SK-N-SH treated with all-trans-retinoic acid at 6 μM for 48 hours (cell line): ENCODE measurements around the gene SDK1.

Experiments used
- ATAC-seq: fragments of 200-7000 bp; cut with Tn5 transposase; 3 replicates; pipeline ENCODE4 v1.9.1; 2020; ENCODE audit warnings: mild to moderate bottlenecking, moderate library complexity
- ARNTL ChIP-seq: fragments of 450-650 bp; formaldehyde crosslinking; IDR thresholded peaks from 2 replicates; pipeline ENCODE4 v1.5.0; 2020; ENCODE audit warnings: low read depth, mild to moderate bottlenecking, moderate library complexity, borderline replicate concordance
- BACH2 ChIP-seq: fragments of 250-450 bp; sonication (Bioruptor Pico); IDR thresholded peaks from 2 replicates; pipeline ENCODE4 v1.9.0; 2021; ENCODE audit warnings: mild to moderate bottlenecking, borderline replicate concordance
- CSDC2 ChIP-seq: fragments of 250-450 bp; sonication (Bioruptor Pico); IDR thresholded peaks from 2 replicates; pipeline ENCODE4 v1.5.0; 2020; ENCODE audit warnings: mild to moderate bottlenecking, moderate library complexity
- ESRRG ChIP-seq: fragments of 250-450 bp; sonication (Bioruptor Pico); IDR thresholded peaks from 2 replicates; pipeline ENCODE4 v1.6.1; 2021; ENCODE audit warnings: mild to moderate bottlenecking
- GLIS3 ChIP-seq: fragments of 250-450 bp; sonication (Bioruptor Pico); IDR thresholded peaks from 2 replicates; pipeline ENCODE4 v1.5.0; 2020; ENCODE audit warnings: mild to moderate bottlenecking, moderate library complexity
- ISL1 ChIP-seq: fragments of 250-450 bp; sonication (Bioruptor Pico); IDR thresholded peaks from 2 replicates; pipeline ENCODE4 v2.1.2; 2022; ENCODE audit warnings: mild to moderate bottlenecking, moderate library complexity
- OSR1 ChIP-seq: fragments of 250-450 bp; sonication (Bioruptor Pico); IDR thresholded peaks from 2 replicates; pipeline ENCODE4 v1.8.0; 2022; ENCODE audit warnings: moderate library complexity, mild to moderate bottlenecking, inconsistent platforms
- PPARA ChIP-seq: fragments of 250-450 bp; sonication (Bioruptor Pico); IDR thresholded peaks from 2 replicates; pipeline ENCODE4 v1.5.0; 2020; ENCODE audit warnings: mild to moderate bottlenecking, borderline replicate concordance
- SNAI2 ChIP-seq: fragments of 250-450 bp; sonication (Bioruptor Pico); IDR thresholded peaks from 2 replicates; pipeline ENCODE4 v1.5.0; 2020; ENCODE audit warnings: mild to moderate bottlenecking, moderate library complexity
- TCF4 ChIP-seq: fragments of 250-450 bp; sonication (Bioruptor Pico); IDR thresholded peaks from 2 replicates; pipeline ENCODE4 v1.8.0; 2021; ENCODE audit warnings: mild to moderate bottlenecking, moderate library complexity, borderline replicate concordance
- TOX ChIP-seq: fragments of 250-450 bp; sonication (Bioruptor Pico); IDR thresholded peaks from 2 replicates; pipeline ENCODE4 v1.8.0; 2021; ENCODE audit warnings: mild to moderate bottlenecking, moderate library complexity, borderline replicate concordance
- ZC3H10 ChIP-seq: fragments of 250-450 bp; sonication (Bioruptor Pico); IDR thresholded peaks from 2 replicates; pipeline ENCODE4 v1.5.1; 2021; ENCODE audit warnings: mild to moderate bottlenecking, moderate library complexity
- ZFP30 ChIP-seq: fragments of 450-650 bp; formaldehyde crosslinking; IDR thresholded peaks from 2 replicates; pipeline ENCODE4 v1.5.0; 2022; ENCODE audit warnings: mild to moderate bottlenecking, moderate library complexity
- ZNF565 ChIP-seq: fragments of 450-650 bp; formaldehyde crosslinking; conservative IDR thresholded peaks from 2 replicates; pipeline ENCODE4 v1.5.0; 2020; ENCODE audit warnings: low read depth, mild to moderate bottlenecking, moderate library complexity
- ZNF70 ChIP-seq: fragments of 450-650 bp; formaldehyde crosslinking; IDR thresholded peaks from 2 replicates; pipeline ENCODE4 v1.5.0; 2020; ENCODE audit warnings: mild to moderate bottlenecking, moderate library complexity
- TF ChIP-seq, protein P1 (sequence below): fragments of 250-450 bp; sonication (Bioruptor Pico); IDR thresholded peaks from 2 replicates; pipeline ENCODE4 v1.5.1; 2021; ENCODE audit warnings: mild to moderate bottlenecking, moderate library complexity
- TF ChIP-seq, protein P2 (sequence below): fragments of 250-450 bp; sonication (Bioruptor Pico); IDR thresholded peaks from 2 replicates; pipeline ENCODE4 v1.5.1; 2020; ENCODE audit warnings: low read depth, mild to moderate bottlenecking, moderate library complexity
- TF ChIP-seq, protein P3 (sequence below): fragments of 250-450 bp; sonication (Bioruptor Pico); IDR thresholded peaks from 2 replicates; pipeline ENCODE4 v1.8.0; 2021; ENCODE audit warnings: low read depth, mild to moderate bottlenecking, moderate library complexity, borderline replicate concordance
- TF ChIP-seq, protein P4 (sequence below): fragments of 250-450 bp; sonication (Bioruptor Pico); IDR thresholded peaks from 2 replicates; pipeline ENCODE4 v1.5.0; 2020; ENCODE audit warnings: mild to moderate bottlenecking, moderate library complexity

SDK1 gene

DNA sequence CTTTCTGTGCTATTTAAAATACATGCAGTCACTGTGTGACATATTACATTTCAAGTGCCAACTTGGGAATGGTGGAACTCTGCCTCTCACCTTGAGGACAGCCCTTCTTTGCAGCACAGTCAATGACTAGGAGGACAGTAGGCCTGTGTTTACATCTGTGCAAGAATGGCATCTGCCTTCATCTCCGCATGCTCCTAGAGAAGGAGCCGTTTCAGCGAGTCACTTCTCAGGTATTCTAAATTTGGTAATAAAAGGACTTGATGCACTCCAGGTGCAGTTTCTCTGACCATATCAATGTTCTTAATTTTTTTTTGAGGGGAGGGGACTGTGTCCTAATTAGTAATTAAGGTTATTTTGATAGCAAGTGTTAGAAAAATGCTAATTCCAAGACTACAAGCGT is 128.9 kb downstream of the SDK1 start:
- TF ChIP-seq, protein P1, sequence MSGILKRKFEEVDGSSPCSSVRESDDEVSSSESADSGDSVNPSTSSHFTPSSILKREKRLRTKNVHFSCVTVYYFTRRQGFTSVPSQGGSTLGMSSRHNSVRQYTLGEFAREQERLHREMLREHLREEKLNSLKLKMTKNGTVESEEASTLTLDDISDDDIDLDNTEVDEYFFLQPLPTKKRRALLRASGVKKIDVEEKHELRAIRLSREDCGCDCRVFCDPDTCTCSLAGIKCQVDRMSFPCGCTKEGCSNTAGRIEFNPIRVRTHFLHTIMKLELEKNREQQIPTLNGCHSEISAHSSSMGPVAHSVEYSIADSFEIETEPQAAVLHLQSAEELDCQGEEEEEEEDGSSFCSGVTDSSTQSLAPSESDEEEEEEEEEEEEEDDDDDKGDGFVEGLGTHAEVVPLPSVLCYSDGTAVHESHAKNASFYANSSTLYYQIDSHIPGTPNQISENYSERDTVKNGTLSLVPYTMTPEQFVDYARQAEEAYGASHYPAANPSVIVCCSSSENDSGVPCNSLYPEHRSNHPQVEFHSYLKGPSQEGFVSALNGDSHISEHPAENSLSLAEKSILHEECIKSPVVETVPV (CRISPR knock-in tag), result no peak
- TF ChIP-seq PPARA (CRISPR knock-in tag), result no peak
- no peak for TF ChIP-seq ESRRG (CRISPR knock-in tag)
- TF ChIP-seq, protein P2, sequence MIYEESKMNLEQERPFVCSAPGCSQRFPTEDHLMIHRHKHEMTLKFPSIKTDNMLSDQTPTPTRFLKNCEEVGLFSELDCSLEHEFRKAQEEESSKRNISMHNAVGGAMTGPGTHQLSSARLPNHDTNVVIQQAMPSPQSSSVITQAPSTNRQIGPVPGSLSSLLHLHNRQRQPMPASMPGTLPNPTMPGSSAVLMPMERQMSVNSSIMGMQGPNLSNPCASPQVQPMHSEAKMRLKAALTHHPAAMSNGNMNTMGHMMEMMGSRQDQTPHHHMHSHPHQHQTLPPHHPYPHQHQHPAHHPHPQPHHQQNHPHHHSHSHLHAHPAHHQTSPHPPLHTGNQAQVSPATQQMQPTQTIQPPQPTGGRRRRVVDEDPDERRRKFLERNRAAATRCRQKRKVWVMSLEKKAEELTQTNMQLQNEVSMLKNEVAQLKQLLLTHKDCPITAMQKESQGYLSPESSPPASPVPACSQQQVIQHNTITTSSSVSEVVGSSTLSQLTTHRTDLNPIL (CRISPR knock-in tag), result no peak
- no peak for TF ChIP-seq ZNF70 (CRISPR knock-in tag)
- no peak for TF ChIP-seq ISL1 (CRISPR knock-in tag)
- TF ChIP-seq ZFP30 (CRISPR knock-in tag), result no peak
- TF ChIP-seq ZNF565 (CRISPR knock-in tag), result no peak
- TF ChIP-seq, protein P3, sequence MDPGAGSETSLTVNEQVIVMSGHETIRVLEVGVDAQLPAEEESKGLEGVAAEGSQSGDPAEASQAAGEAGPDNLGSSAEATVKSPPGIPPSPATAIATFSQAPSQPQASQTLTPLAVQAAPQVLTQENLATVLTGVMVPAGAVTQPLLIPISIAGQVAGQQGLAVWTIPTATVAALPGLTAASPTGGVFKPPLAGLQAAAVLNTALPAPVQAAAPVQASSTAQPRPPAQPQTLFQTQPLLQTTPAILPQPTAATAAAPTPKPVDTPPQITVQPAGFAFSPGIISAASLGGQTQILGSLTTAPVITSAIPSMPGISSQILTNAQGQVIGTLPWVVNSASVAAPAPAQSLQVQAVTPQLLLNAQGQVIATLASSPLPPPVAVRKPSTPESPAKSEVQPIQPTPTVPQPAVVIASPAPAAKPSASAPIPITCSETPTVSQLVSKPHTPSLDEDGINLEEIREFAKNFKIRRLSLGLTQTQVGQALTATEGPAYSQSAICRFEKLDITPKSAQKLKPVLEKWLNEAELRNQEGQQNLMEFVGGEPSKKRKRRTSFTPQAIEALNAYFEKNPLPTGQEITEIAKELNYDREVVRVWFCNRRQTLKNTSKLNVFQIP (CRISPR knock-in tag), result no peak
- no peak for TF ChIP-seq ZC3H10 (CRISPR knock-in tag)
- no peak for TF ChIP-seq CSDC2 (CRISPR knock-in tag)
- no peak for TF ChIP-seq OSR1 (CRISPR knock-in tag)
- no peak for TF ChIP-seq SNAI2 (CRISPR knock-in tag)
- no peak for TF ChIP-seq BACH2 (CRISPR knock-in tag)
- no peak for TF ChIP-seq TCF4 (CRISPR knock-in tag)
- TF ChIP-seq, protein P4, sequence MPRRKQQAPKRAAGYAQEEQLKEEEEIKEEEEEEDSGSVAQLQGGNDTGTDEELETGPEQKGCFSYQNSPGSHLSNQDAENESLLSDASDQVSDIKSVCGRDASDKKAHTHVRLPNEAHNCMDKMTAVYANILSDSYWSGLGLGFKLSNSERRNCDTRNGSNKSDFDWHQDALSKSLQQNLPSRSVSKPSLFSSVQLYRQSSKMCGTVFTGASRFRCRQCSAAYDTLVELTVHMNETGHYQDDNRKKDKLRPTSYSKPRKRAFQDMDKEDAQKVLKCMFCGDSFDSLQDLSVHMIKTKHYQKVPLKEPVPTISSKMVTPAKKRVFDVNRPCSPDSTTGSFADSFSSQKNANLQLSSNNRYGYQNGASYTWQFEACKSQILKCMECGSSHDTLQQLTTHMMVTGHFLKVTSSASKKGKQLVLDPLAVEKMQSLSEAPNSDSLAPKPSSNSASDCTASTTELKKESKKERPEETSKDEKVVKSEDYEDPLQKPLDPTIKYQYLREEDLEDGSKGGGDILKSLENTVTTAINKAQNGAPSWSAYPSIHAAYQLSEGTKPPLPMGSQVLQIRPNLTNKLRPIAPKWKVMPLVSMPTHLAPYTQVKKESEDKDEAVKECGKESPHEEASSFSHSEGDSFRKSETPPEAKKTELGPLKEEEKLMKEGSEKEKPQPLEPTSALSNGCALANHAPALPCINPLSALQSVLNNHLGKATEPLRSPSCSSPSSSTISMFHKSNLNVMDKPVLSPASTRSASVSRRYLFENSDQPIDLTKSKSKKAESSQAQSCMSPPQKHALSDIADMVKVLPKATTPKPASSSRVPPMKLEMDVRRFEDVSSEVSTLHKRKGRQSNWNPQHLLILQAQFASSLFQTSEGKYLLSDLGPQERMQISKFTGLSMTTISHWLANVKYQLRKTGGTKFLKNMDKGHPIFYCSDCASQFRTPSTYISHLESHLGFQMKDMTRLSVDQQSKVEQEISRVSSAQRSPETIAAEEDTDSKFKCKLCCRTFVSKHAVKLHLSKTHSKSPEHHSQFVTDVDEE (CRISPR knock-in tag), result no peak
- no peak for ATAC-seq

DNA sequence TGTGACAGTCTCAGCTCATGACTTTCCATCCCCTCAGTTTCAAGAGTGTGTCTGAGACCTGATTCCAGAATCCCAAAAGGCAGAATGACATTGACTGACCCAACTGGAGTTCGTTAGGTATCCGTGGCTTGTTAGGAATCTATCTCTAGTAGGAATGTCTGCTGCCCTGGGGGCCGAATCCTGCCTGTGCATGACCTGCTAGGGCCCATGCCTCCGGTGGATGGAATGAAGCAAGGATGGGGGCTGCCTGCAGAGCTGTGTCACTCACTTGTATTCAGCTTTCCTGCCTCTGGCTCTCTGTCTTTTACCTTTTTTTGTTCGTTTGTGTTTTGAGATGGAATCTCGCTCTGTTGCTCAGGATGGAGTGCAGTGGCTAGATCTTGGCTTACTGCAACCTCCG is 129.5 kb downstream of the SDK1 start:
- ATAC-seq, result peak; percentile 62
- no peak for TF ChIP-seq ZC3H10 (CRISPR knock-in tag)
- TF ChIP-seq, protein P3 (CRISPR knock-in tag), result no peak
- no peak for TF ChIP-seq BACH2 (CRISPR knock-in tag)
- TF ChIP-seq CSDC2 (CRISPR knock-in tag), result no peak

DNA sequence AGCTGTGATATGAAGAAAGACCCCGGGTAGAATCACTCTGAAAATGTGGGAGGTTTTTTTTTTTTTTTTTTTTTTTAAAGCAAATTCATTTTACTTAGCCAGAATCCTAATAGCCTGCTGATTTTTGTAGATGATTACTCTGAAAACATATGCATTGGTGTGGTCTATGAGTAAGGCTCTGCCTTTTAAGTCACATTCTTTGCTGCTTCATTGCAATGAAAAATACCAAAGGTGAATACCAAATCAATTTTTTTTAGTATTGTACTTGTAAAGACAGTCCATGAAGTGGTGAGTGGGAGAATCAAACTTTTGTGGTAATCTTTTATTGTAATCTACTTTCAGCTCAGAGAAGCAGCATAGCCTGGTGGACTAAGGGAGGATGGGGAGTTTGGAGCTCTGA is 130.3 kb downstream of the SDK1 start:
- peak; percentile 25 for ATAC-seq
- TF ChIP-seq ISL1 (CRISPR knock-in tag), result peak; percentile 11; the same call in 1 of the 2 replicates
- TF ChIP-seq, protein P1 (CRISPR knock-in tag), result no peak

DNA sequence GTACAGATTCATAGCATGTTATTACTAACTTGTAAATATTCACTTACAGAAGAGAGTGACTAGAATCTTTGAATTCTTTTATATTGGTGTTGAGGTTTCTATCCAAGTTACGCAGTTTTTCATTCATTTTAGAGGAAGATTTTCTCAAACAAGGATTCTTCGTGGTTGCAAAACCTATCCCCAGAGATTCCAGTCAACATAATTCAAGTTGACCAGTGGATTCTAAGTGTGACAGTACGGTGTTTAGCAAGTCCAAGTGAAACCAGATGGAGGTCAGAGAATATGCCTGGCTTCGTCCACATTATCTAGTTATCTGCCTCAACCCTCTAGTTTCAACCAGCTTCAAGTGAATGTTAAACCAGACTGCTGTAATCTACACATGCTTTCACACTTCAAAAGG is 131.9 kb downstream of the SDK1 start:
- ATAC-seq, result no peak
- TF ChIP-seq TOX (CRISPR knock-in tag), result no peak
- TF ChIP-seq, protein P4 (CRISPR knock-in tag), result no peak
- TF ChIP-seq ZNF70 (CRISPR knock-in tag), result no peak
- TF ChIP-seq ESRRG (CRISPR knock-in tag), result no peak
- no peak for TF ChIP-seq SNAI2 (CRISPR knock-in tag)
- TF ChIP-seq GLIS3 (CRISPR knock-in tag), result no peak
- TF ChIP-seq PPARA (CRISPR knock-in tag), result no peak
- TF ChIP-seq, protein P2 (CRISPR knock-in tag), result no peak
- TF ChIP-seq ARNTL (CRISPR knock-in tag), result no peak
- no peak for TF ChIP-seq BACH2 (CRISPR knock-in tag)
- TF ChIP-seq, all 23 proteins: peak for 0
